ENCODE results near the gene NEK10. TPM values are rescaled to one million over a fixed set of nuclear protein-coding genes. Genes with fewer than 3 reads are reported as not detected.

Gene NEK10
- total RNA-seq, 4 donors from 2014 or later, result 4.0 to 6.0 (median 5.4) TPM

GRCh38 chr3:27160146-27160545, 209.0 kb downstream of the NEK10 start:
- Histone ChIP-seq H3K36me3 (no peaks in the 10 kb centered on the region), H3K4me1 (no peaks in the 10 kb centered on the region), H3K27ac (no peak overlapping the region), H3K27me3 (no peaks in the 10 kb centered on the region), H3K4me3 (no peak overlapping the region), H3K9me3 (no peaks in the 10 kb centered on the region)
- TF ChIP-seq CTCF (IDR thresholded peaks at IDR 0.05) (no peak), POLR2A (IDR thresholded peaks at IDR 0.05) (no peak)
- no peak for DNase-seq

- Histone ChIP-seq H3K36me3 (no peaks in the 10 kb centered on the region), H3K27me3 (no peaks in the 10 kb centered on the region), H3K9me3 (no peaks in the 10 kb centered on the region), H3K4me3 (no peak overlapping the region), H3K27ac (no peak overlapping the region), H3K4me1 (no peaks in the 10 kb centered on the region)
- no peak for DNase-seq
- TF ChIP-seq POLR2A (IDR thresholded peaks at IDR 0.05) (no peak), CTCF (IDR thresholded peaks at IDR 0.05) (no peak)
Measured at GRCh38 chr3:27147215-27147614, 222.0 kb downstream of the NEK10 start.

- no peak overlapping the region for H3K27ac ChIP-seq
- TF ChIP-seq POLR2A (IDR thresholded peaks at IDR 0.05) (no peak), CTCF (IDR thresholded peaks at IDR 0.05) (no peak)
Measured at GRCh38 chr3:27146786-27147185, 222.4 kb downstream of the NEK10 start.

GRCh38 chr3:27145719-27146118, 223.5 kb downstream of the NEK10 start:
- Histone ChIP-seq H3K4me3 (no peak overlapping the region), H3K9me3 (no peaks in the 10 kb centered on the region), H3K27me3 (no peaks in the 10 kb centered on the region), H3K36me3 (no peaks in the 10 kb centered on the region), H3K4me1 (no peaks in the 10 kb centered on the region), H3K27ac (no peak overlapping the region)
- DNase-seq, result no peak
- TF ChIP-seq POLR2A (IDR thresholded peaks at IDR 0.05) (no peak), CTCF (IDR thresholded peaks at IDR 0.05) (no peak)

More at GRCh38 chr3:27146786-27147185, 222.4 kb downstream of the NEK10 start:
- Histone ChIP-seq H3K36me3 (no peaks in the 10 kb centered on the region), H3K9me3 (no peaks in the 10 kb centered on the region), H3K4me1 (no peaks in the 10 kb centered on the region), H3K27me3 (no peaks in the 10 kb centered on the region), H3K4me3 (no peak overlapping the region)
- DNase-seq, result no peak

- Histone ChIP-seq H3K4me1 (no peaks in the 10 kb centered on the region), H3K4me3 (no peak overlapping the region), H3K36me3 (no peaks in the 10 kb centered on the region), H3K27ac (no peak overlapping the region), H3K27me3 (no peaks in the 10 kb centered on the region), H3K9me3 (no peaks in the 10 kb centered on the region)
- TF ChIP-seq CTCF (IDR thresholded peaks at IDR 0.05) (no peak), POLR2A (IDR thresholded peaks at IDR 0.05) (no peak)
- DNase-seq, result no peak
Measured at GRCh38 chr3:27141668-27142067, 227.5 kb downstream of the NEK10 start.

GRCh38 chr3:27138562-27138961, 230.6 kb downstream of the NEK10 start:
- H3K9me3 ChIP-seq, result no peaks in the 10 kb centered on the region
- H3K4me3 ChIP-seq, result no peak overlapping the region
- TF ChIP-seq POLR2A (IDR thresholded peaks at IDR 0.05), result no peak
- no peak for TF ChIP-seq CTCF (IDR thresholded peaks at IDR 0.05)
- H3K27me3 ChIP-seq, result no peaks in the 10 kb centered on the region
- no peaks in the 10 kb centered on the region for H3K36me3 ChIP-seq
- H3K27ac ChIP-seq, result no peak overlapping the region
- no peak for DNase-seq
- no peaks in the 10 kb centered on the region for H3K4me1 ChIP-seq
